Fibroblast of the aortic adventitia (primary cell): ENCODE data around the gene SIAH1. TPM values are rescaled to one million over a fixed set of nuclear protein-coding genes. Genes with fewer than 3 reads are reported as not detected.
"Not testable (repeated sequence)": the region's sequence is repeated elsewhere in the genome, so short reads cannot be mapped to it uniquely, and the experiment has no call there.

Source experiments
- DNase-seq: peaks from one replicate; pipeline ENCODE4 v3.0.0-alpha.2; 2010; ENCODE audit warnings: low read depth
- H3K4me3 ChIP-seq: 2 replicates; pipeline ENCODE4 v1.5.1; 2011; ENCODE audit warnings: low read depth, mild to moderate bottlenecking, control low read depth, low read length, moderate library complexity
- total RNA-seq: library from RNA; depleted of rRNA; stranded (reverse); fragments of >200 nt; gene quantifications from 2 replicates; pipeline ENCODE4 v1.2.3, GENCODE V29; 2012; ENCODE audit warnings: low replicate concordance
- TF ChIP-seq, protein P1 (sequence below): IDR thresholded peaks from 2 replicates; pipeline ENCODE4 v1.5.1; 2011; ENCODE audit warnings: mild to moderate bottlenecking, low read length, control low read depth, inconsistent platforms; ENCODE audit not compliant: insufficient read depth

The SIAH1 gene
- total RNA-seq, 1 donor, result 36.5 TPM

- H3K4me3 ChIP-seq, result no peak overlapping the region
- TF ChIP-seq, protein P1, sequence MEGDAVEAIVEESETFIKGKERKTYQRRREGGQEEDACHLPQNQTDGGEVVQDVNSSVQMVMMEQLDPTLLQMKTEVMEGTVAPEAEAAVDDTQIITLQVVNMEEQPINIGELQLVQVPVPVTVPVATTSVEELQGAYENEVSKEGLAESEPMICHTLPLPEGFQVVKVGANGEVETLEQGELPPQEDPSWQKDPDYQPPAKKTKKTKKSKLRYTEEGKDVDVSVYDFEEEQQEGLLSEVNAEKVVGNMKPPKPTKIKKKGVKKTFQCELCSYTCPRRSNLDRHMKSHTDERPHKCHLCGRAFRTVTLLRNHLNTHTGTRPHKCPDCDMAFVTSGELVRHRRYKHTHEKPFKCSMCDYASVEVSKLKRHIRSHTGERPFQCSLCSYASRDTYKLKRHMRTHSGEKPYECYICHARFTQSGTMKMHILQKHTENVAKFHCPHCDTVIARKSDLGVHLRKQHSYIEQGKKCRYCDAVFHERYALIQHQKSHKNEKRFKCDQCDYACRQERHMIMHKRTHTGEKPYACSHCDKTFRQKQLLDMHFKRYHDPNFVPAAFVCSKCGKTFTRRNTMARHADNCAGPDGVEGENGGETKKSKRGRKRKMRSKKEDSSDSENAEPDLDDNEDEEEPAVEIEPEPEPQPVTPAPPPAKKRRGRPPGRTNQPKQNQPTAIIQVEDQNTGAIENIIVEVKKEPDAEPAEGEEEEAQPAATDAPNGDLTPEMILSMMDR, result no peak
- DNase-seq, result peak; percentile 96
These were observed 24.8 kb upstream of the SIAH1 start for GRCh38 chr16:48409839-48410632.

GRCh38 chr16:48408688-48409087 is 23.5 kb upstream of the SIAH1 start:
- peak; percentile 45 for DNase-seq
- H3K4me3 ChIP-seq, result no peak overlapping the region

DNA sequence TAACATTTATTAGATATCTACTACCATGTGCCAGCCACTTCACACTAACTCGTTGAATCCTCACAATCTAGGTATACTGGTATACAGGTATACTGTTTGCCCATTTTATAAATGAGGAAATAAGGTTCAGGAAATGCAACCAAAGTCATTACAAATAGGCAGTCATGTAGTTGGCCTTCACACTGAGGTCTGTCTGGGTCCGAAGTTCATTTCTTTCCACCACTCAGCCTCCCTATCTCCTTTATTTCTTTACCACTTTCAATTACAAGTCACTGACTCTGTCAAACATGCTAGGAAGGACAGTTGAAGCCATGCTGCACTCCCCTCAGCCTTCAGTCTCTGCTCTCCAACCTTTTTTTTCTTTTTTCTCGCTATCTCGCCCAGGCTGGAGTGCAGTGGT is 20.7 kb upstream of the SIAH1 start:
- H3K4me3 ChIP-seq, result no peak overlapping the region
- no peak for DNase-seq

More at GRCh38 chr16:48408688-48409087, 23.5 kb upstream of the SIAH1 start:
- TF ChIP-seq, protein P1, result no peak

GRCh38 chr16:48405153-48405552 is 19.9 kb upstream of the SIAH1 start:
- no peak overlapping the region for H3K4me3 ChIP-seq
- no peak for DNase-seq
- TF ChIP-seq, protein P1, result no peak

More for the DNA sequence above, 20.7 kb upstream of the SIAH1 start:
- TF ChIP-seq, protein P1, result no peak

GRCh38 chr16:48402547-48402946 is 17.3 kb upstream of the SIAH1 start:
- DNase-seq, result not testable (repeated sequence)

GRCh38 chr16:48395375-48395774 is 10.2 kb upstream of the SIAH1 start:
- no peak for DNase-seq
- H3K4me3 ChIP-seq, result no peak overlapping the region
- TF ChIP-seq, protein P1, result no peak

More at GRCh38 chr16:48402547-48402946, 17.3 kb upstream of the SIAH1 start:
- not testable (repeated sequence) for H3K4me3 ChIP-seq

- H3K4me3 ChIP-seq, result no peak overlapping the region
- no peak for DNase-seq
- TF ChIP-seq, protein P1, result no peak
These were observed 9.1 kb upstream of the SIAH1 start for GRCh38 chr16:48394355-48394703.
